ENCODE results near the gene PAFAH1B1. TPM values are rescaled to one million over a fixed set of nuclear protein-coding genes. Genes with fewer than 3 reads are reported as not detected.
"Not testable (repeated sequence)": the region's sequence is repeated elsewhere in the genome, so short reads cannot be mapped to it uniquely, and the experiment has no call there.

Gene PAFAH1B1
- total RNA-seq, 3 donors from 2014 or later: 122 to 133 (median 130) TPM

GRCh38 chr17:2694381-2695242 lies 101.2 kb downstream of the PAFAH1B1 start:
- no peak overlapping the region for H3K4me3 Mint-ChIP-seq
- H3K4me1 Mint-ChIP-seq (ENCODE audit: low read depth): no peaks in the 10 kb centered on the region
- no peak for DNase-seq
- no peaks in the 10 kb centered on the region for H3K9me3 Mint-ChIP-seq
- no peak for ATAC-seq
- no peaks in the 10 kb centered on the region for H3K27me3 Mint-ChIP-seq (ENCODE audit: low read depth)
- peaks cover 10% of the 10 kb centered on the region for H3K36me3 Mint-ChIP-seq (ENCODE audit: insufficient read depth)

DNA sequence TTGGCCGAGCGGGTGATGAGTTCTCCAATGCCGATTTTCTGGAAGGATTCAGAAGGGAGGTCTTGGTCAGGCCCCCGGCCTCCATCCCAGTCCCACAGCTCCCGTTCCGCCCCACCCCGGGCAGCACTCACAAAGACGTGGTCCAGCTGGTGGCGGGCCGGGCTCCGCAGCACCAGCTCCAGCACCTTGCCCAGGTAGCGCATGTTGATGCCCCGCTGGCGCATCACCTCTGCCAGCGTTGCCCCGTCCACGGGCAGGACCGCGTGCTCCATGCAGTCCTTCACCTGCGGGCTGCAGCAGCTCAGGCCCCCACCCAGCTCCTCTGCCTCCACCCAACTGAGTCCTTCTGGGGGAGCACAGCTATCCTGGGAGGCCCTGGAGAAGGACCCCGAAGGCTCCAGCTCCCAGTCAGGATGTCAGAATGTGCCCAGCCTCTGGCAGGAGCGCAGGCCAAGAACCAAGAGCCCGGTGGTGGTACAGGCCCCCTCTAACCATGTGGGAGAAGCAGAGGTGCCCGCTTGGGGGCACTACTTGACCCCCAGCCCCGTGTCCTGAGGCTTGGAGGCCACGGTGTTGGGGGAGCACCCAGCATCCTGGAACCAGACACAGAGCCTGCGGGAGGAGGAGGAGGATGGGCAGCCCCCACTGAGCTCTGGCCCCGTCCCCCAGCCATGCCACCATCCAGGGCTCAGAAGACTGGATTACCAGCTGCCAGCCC lies 101.9 kb downstream of the PAFAH1B1 start:
- Mint-ChIP-seq H3K27me3 (ENCODE audit: low read depth) (no peaks in the 10 kb centered on the region), H3K9me3 (no peaks in the 10 kb centered on the region), H3K4me3 (no peak overlapping the region), H3K4me1 (ENCODE audit: low read depth) (no peaks in the 10 kb centered on the region), H3K36me3 (ENCODE audit: insufficient read depth) (peaks cover 13% of the 10 kb centered on the region)
- no peak for DNase-seq
- no peak for ATAC-seq

- H3K36me3 Mint-ChIP-seq (ENCODE audit: insufficient read depth): peaks cover 12% of the 10 kb centered on the region
- ATAC-seq (no peak), DNase-seq (no peak)
- no peaks in the 10 kb centered on the region for H3K27me3 Mint-ChIP-seq (ENCODE audit: low read depth)
- no peaks in the 10 kb centered on the region for H3K4me1 Mint-ChIP-seq (ENCODE audit: low read depth)
- no peaks in the 10 kb centered on the region for H3K9me3 Mint-ChIP-seq
- no peak overlapping the region for H3K4me3 Mint-ChIP-seq
These were observed 102.7 kb downstream of the PAFAH1B1 start for GRCh38 chr17:2695961-2696760.

DNA sequence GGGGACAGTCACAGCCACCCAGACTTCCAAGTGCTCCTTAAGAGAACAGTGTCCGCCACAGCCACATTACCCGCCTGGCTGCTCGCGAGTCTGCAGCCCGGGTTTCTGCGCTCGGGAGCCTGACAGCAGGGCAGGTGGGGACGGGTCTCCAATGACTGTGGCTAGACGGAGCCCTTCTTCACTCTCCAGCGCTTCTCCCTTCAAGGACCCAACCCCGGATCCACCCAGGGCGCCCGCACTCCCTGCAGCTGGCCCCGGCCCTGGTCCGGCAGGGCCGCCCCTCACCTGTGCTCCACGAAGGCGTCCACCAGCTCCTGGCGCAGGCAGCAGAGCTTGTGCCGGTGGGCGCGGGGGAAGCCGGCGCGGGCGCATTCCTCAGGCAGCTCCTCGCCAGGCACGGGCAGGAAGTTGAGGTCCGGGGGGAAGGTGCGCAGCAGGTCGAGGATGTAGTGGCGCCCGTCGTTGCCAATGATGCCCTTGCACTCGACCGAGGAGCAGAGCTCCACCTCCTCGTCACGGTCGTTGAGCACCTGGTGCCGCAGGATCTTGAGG lies 104.2 kb downstream of the PAFAH1B1 start:
- Mint-ChIP-seq H3K36me3 (ENCODE audit: insufficient read depth) (peaks cover 12% of the 10 kb centered on the region), H3K27me3 (ENCODE audit: low read depth) (no peaks in the 10 kb centered on the region), H3K4me3 (no peak overlapping the region), H3K9me3 (no peaks in the 10 kb centered on the region), H3K4me1 (ENCODE audit: low read depth) (no peaks in the 10 kb centered on the region)
- DNase-seq (no peak), ATAC-seq (no peak)

DNA sequence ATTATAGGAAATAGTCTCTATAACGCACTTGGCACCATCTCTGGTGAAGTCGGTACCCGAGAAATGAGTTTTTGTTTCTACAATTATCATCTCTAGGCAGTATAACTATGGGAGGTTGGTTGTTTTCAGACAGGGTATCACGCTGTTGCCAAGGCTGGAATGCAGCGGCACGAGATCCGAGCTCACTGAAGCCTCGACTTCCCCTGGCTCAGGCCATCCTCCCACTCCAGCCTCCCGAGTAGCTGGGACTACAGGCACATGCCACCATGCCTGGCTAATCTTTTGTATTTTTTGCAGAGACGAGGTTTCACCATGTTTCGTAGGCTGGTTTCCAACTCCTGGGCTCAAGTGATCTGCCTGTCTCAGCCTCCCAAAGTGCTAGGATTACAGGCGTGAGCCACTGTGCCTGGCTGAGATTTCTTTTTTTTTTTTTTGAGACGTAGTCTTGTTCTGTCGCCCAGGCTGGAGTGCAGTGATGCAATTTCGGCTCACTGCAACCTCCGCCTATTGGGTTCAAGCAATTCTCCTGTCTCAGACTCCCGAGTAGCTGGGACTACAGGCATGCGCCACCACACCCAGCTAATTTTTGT lies 105.9 kb downstream of the PAFAH1B1 start:
- not testable (repeated sequence) for H3K4me3 Mint-ChIP-seq; DNase-seq; H3K27me3 Mint-ChIP-seq (ENCODE audit: low read depth); H3K36me3 Mint-ChIP-seq (ENCODE audit: insufficient read depth); H3K9me3 Mint-ChIP-seq; ATAC-seq; H3K4me1 Mint-ChIP-seq (ENCODE audit: low read depth)

DNA sequence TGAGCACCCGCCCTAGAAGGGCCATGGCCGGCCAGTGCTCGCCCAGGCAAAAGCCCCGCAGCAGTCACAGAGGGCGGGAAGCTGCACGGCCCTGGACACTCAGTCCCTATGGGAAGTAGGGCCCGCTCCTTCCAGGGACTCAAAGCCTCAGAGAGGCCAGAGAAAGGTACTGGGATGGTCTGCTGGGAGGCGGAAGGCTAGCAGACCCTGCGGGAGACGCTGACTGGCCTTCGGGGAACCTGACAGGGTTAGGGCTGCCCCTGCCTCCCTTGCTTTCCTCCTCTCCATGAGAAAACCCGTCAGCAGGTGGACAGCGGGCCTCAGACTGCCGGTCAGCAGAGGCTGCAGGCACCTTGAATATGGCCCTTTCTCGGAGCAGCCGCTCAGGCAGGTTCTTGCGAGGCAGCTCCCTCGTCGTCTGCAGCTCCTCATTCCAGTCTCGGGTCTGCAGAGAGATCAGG lies 106.6 kb downstream of the PAFAH1B1 start:
- no peak for ATAC-seq
- no peak for DNase-seq
- Mint-ChIP-seq H3K4me3 (no peak overlapping the region), H3K9me3 (no peaks in the 10 kb centered on the region), H3K27me3 (ENCODE audit: low read depth) (no peaks in the 10 kb centered on the region), H3K36me3 (ENCODE audit: insufficient read depth) (peaks cover 11% of the 10 kb centered on the region), H3K4me1 (ENCODE audit: low read depth) (peaks cover 2% of the 10 kb centered on the region)

GRCh38 chr17:2700491-2701141 lies 107.2 kb downstream of the PAFAH1B1 start:
- Mint-ChIP-seq H3K4me3 (no peak overlapping the region), H3K4me1 (ENCODE audit: low read depth) (peaks cover 7% of the 10 kb centered on the region), H3K36me3 (ENCODE audit: insufficient read depth) (peaks cover 12% of the 10 kb centered on the region), H3K9me3 (no peaks in the 10 kb centered on the region), H3K27me3 (ENCODE audit: low read depth) (no peaks in the 10 kb centered on the region)
- no peak for ATAC-seq
- DNase-seq: no peak

- ATAC-seq (no peak), DNase-seq (no peak)
- peaks cover 12% of the 10 kb centered on the region for H3K36me3 Mint-ChIP-seq (ENCODE audit: insufficient read depth)
- H3K4me3 Mint-ChIP-seq: no peak overlapping the region
- H3K27me3 Mint-ChIP-seq (ENCODE audit: low read depth): no peaks in the 10 kb centered on the region
- no peaks in the 10 kb centered on the region for H3K9me3 Mint-ChIP-seq
- H3K4me1 Mint-ChIP-seq (ENCODE audit: low read depth): peaks cover 9% of the 10 kb centered on the region
These were observed 107.9 kb downstream of the PAFAH1B1 start for GRCh38 chr17:2701161-2701995.

GRCh38 chr17:2701996-2702741 lies 108.7 kb downstream of the PAFAH1B1 start:
- Mint-ChIP-seq H3K4me1 (ENCODE audit: low read depth) (peaks cover 12% of the 10 kb centered on the region), H3K27me3 (ENCODE audit: low read depth) (no peaks in the 10 kb centered on the region), H3K9me3 (no peaks in the 10 kb centered on the region), H3K4me3 (no peak overlapping the region), H3K36me3 (ENCODE audit: insufficient read depth) (peaks cover 9% of the 10 kb centered on the region)
- ATAC-seq (no peak), DNase-seq (no peak)

GRCh38 chr17:2703181-2703580 lies 109.7 kb downstream of the PAFAH1B1 start:
- Mint-ChIP-seq H3K4me1 (ENCODE audit: low read depth) (peaks cover 13% of the 10 kb centered on the region), H3K9me3 (no peaks in the 10 kb centered on the region), H3K4me3 (no peak overlapping the region), H3K27me3 (ENCODE audit: low read depth) (no peaks in the 10 kb centered on the region), H3K36me3 (ENCODE audit: insufficient read depth) (peaks cover 9% of the 10 kb centered on the region)
- no peak for ATAC-seq
- DNase-seq: no peak

DNA sequence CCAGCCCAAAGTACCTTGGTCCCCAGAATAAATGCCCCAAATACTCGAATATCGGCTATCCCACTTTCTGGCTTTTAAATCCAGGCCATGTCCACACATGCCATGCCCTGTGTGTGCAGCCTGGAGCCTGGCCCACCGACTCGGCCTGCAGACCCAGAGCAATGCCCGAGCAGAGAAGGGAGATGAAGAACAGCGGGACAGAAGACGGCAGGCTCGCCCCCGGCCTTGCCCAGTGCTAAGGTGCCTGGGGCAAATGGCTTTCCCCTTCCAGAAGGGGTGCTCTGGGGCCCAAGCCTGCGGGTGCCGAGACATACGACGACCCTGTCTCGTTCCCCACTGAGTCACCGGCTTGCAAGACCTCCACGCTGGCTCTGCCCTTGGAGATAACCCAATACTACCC lies 110.2 kb downstream of the PAFAH1B1 start:
- H3K27me3 Mint-ChIP-seq (ENCODE audit: low read depth): no peaks in the 10 kb centered on the region
- H3K4me1 Mint-ChIP-seq (ENCODE audit: low read depth): peaks cover 16% of the 10 kb centered on the region

More for the DNA sequence above, 110.2 kb downstream of the PAFAH1B1 start:
- DNase-seq: no peak
- no peaks in the 10 kb centered on the region for H3K9me3 Mint-ChIP-seq
- no peak for ATAC-seq
- H3K4me3 Mint-ChIP-seq: no peak overlapping the region
- H3K36me3 Mint-ChIP-seq (ENCODE audit: insufficient read depth): peaks cover 9% of the 10 kb centered on the region

Data from activated T-cell treated with anti-CD3 and anti-CD28 coated beads, Interleukin-2, amount 50 U/mL, for 4 hours (primary cell).